Measurements from ENCODE around the gene CAPSL.
"Not testable (repeated sequence)": the region's sequence is repeated elsewhere in the genome, so short reads cannot be mapped to it uniquely, and the experiment has no call there.

CAPSL gene

DNA sequence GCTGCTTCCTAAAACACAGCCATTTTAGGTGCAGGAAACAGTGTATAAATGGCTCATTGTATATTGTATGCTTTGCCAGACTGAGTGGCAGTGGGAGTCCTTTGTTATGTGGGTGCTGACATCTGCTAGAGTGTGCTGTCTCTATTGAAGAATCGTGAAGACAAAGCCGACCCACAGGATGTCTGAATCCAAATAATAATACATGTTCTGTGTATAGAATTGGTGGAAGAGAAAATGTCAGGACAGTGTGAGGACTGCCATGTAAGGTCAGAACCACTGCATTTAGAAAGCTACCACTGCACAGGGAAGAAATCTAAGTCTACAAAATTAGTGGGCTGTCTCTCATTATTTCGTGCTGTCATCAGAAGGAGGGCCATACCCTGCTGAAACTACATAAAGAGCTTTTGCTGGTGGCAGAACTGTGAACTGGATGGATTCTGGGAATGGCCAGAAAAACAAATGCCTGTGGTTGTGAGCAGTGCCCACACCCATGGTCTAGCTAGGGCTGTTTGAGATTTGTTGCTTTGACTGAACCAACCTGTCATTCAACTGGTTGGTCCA is 79.2 kb downstream of the CAPSL start:
- TF ChIP-seq, protein P1, sequence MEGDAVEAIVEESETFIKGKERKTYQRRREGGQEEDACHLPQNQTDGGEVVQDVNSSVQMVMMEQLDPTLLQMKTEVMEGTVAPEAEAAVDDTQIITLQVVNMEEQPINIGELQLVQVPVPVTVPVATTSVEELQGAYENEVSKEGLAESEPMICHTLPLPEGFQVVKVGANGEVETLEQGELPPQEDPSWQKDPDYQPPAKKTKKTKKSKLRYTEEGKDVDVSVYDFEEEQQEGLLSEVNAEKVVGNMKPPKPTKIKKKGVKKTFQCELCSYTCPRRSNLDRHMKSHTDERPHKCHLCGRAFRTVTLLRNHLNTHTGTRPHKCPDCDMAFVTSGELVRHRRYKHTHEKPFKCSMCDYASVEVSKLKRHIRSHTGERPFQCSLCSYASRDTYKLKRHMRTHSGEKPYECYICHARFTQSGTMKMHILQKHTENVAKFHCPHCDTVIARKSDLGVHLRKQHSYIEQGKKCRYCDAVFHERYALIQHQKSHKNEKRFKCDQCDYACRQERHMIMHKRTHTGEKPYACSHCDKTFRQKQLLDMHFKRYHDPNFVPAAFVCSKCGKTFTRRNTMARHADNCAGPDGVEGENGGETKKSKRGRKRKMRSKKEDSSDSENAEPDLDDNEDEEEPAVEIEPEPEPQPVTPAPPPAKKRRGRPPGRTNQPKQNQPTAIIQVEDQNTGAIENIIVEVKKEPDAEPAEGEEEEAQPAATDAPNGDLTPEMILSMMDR (conservative IDR thresholded peaks at IDR 0.05; ENCODE audit: low read depth, low read length) = no peak
- Histone ChIP-seq H4K20me1 (ENCODE audit: insufficient read depth) (no peaks in the 10 kb centered on the region), H3K36me3 (ENCODE audit: insufficient read depth) (no peaks in the 10 kb centered on the region), H3K4me1 (ENCODE audit: low read depth, poor library complexity, severe bottlenecking) (peaks cover 23% of the 10 kb centered on the region), H3K79me2 (ENCODE audit: insufficient read depth, low read depth) (no peaks in the 10 kb centered on the region), H3K27ac (no peak overlapping the region), H2AFZ (ENCODE audit: low read depth) (no peak overlapping the region), H3K4me3 (IDR thresholded peaks at IDR 0.05; ENCODE audit: insufficient read depth, low read depth, low read length) (no peak overlapping the region), H3K9ac (no peak overlapping the region), H3K27me3 (ENCODE audit: insufficient read depth, low read depth) (no peaks in the 10 kb centered on the region), H3K4me2 (no peak overlapping the region)

DNA sequence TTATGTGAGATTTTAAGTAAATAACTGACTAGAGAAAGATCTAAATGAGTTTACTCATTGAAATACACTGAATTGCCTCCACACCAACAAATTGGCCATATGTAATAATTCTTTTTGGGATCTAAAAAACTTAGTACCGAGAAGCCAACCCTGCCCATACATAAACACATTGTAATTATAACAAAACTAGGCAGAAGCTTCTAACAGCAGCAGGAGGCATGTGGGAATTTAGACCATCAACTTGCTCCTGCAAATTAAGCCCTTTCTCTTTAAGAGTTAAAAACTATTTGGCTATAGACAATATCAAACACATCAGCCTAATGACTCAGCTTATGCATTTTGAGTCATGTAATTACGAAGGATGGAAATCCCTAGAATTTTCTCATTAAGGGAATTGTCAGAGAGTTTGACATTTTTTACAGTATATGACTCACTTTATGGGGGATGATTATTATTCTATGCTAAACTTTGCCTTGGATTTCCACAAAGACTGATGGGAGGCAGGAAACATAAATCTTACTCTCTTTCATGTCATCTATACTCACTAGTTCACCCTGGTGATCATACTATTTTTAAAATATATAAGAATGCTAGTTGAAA is 80.7 kb downstream of the CAPSL start:
- H3K4me3 ChIP-seq (IDR thresholded peaks at IDR 0.05; ENCODE audit: insufficient read depth, low read depth, low read length) = no peak overlapping the region
- no peak overlapping the region for H3K27ac ChIP-seq
- H3K27me3 ChIP-seq (ENCODE audit: insufficient read depth, low read depth) = no peaks in the 10 kb centered on the region

DNA sequence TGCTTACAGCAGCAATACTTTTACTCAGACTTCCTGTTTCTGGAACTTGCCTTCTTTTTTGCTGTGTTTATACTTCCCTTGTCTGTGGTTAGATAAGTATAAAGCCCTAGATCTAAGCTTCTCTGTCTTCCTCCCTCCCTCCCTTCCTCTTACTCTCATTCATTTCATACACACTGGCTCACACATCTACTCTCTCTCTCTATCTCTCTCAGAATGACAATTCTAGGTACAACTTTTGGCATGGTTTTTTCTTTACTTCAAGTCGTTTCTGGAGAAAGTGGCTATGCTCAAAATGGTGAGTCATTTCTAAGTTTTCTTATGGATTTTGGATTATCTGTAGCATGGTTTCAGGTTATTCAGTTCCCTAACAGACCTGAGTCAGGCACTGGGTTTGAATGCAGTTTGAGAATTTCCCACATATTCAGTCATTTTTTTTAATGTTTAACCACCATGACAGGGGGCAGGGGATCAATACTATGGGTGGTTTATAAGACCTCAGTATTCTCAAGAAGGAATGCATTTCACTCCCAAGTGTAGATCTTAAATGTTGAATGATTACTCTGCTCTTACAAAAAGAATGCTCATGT is 81.6 kb downstream of the CAPSL start, which contains the start of gene IL7R:
TSS of gene IL7R (plus strand) at position 127 of the 587 bp plus-strand sequence. CDS start at position 214, 87 bp downstream.
- Histone ChIP-seq H3K4me1 (ENCODE audit: low read depth, poor library complexity, severe bottlenecking) (peaks cover 44% of the 10 kb centered on the region), H3K4me2 (no peak within 1 kb of the TSS), H4K20me1 (ENCODE audit: insufficient read depth) (no peaks in the 10 kb centered on the region), H3K27me3 (ENCODE audit: insufficient read depth, low read depth) (no peaks in the 10 kb centered on the region), H3K36me3 (ENCODE audit: insufficient read depth) (no peaks in the 10 kb centered on the region), H3K4me3 (IDR thresholded peaks at IDR 0.05; ENCODE audit: insufficient read depth, low read depth, low read length) (no peak within 1 kb of the TSS), H3K9ac (no peak within 1 kb of the TSS), H3K27ac (no peak within 1 kb of the TSS), H2AFZ (ENCODE audit: low read depth) (peak within 1 kb of the TSS; percentile 7; the same call in 1 of the 2 replicates), H3K79me2 (ENCODE audit: insufficient read depth, low read depth) (no peaks in the 10 kb centered on the region)
- TF ChIP-seq, protein P1 (conservative IDR thresholded peaks at IDR 0.05; ENCODE audit: low read depth, low read length) = no peak

More for the DNA sequence above, 80.7 kb downstream of the CAPSL start:
- Histone ChIP-seq H4K20me1 (ENCODE audit: insufficient read depth) (no peaks in the 10 kb centered on the region), H2AFZ (ENCODE audit: low read depth) (no peak overlapping the region), H3K9ac (no peak overlapping the region), H3K79me2 (ENCODE audit: insufficient read depth, low read depth) (no peaks in the 10 kb centered on the region), H3K4me1 (ENCODE audit: low read depth, poor library complexity, severe bottlenecking) (peaks cover 36% of the 10 kb centered on the region), H3K36me3 (ENCODE audit: insufficient read depth) (no peaks in the 10 kb centered on the region), H3K4me2 (no peak overlapping the region)
- TF ChIP-seq, protein P1 (conservative IDR thresholded peaks at IDR 0.05; ENCODE audit: low read depth, low read length) = no peak

DNA sequence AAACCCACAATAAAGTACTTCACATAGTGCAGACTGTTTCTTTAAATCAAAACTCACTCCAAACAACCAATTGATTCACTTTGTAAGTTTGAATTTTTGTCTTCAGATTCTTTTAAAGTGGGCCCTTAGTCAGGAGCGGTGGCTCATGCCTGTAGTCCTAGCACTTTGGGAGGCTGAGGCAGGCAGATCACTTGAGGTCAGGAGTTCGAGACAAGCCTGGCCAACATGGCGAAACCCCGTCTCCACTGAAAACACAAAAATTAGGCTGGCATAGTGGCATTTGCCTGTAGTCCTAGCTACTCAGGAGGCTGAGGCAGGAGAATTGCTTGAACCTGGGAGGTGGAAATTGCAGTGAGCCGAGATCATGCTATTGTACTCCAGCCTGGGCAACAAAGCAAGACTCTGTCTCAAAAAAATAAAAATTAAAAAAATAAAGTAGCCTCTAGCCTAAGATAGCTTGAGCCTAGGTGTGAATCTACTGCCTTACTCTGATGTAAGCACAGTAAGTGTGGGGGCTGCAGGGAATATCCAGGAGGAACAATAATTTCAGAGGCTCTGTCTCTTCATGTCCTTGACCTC is 82.1 kb downstream of the CAPSL start:
- H3K9ac ChIP-seq = not testable (repeated sequence)

More for the DNA sequence above, 82.1 kb downstream of the CAPSL start:
- H3K27ac ChIP-seq; H3K27me3 ChIP-seq (ENCODE audit: insufficient read depth, low read depth); H4K20me1 ChIP-seq (ENCODE audit: insufficient read depth); H3K4me3 ChIP-seq (IDR thresholded peaks at IDR 0.05; ENCODE audit: insufficient read depth, low read depth, low read length); H3K4me2 ChIP-seq; H3K79me2 ChIP-seq (ENCODE audit: insufficient read depth, low read depth); H3K36me3 ChIP-seq (ENCODE audit: insufficient read depth): not testable (repeated sequence)
- Histone ChIP-seq H3K4me1 (ENCODE audit: low read depth, poor library complexity, severe bottlenecking) (peaks cover 46% of the 10 kb centered on the region), H2AFZ (ENCODE audit: low read depth) (0 out of 2 replicates have a peak overlapping the region, but pooled peaks have one; percentile 7)

Measured in KMS-11 (cell line).